Ovary (tissue), 3 donors: ENCODE data around the gene TOP2A.

Experiments
- EP300 ChIP-seq: sonication (generic); formaldehyde crosslinking; IDR thresholded peaks from one replicate; pipeline ENCODE4 v1.6.1; 2017; ENCODE audit warnings: antibody characterized with exemption
- POLR2A ChIP-seq: fragments of 450-650 bp; IDR thresholded peaks from one replicate; pipeline ENCODE4 v1.6.1; 2017; ENCODE audit warnings: antibody characterized with exemption, mild to moderate bottlenecking, moderate library complexity
- TF ChIP-seq, protein P1 (sequence below), 3 donors: fragments of 450-650 bp in 2 of 3; fragments of 200-600 bp in 1 of 3; IDR thresholded peaks; one replicate each; pipeline versions ENCODE4 v1.5.1 to v1.8.0; 2016 to 2022; ENCODE audit warnings: antibody characterized with exemption in 3 of 3, mild to moderate bottlenecking in 1 of 3
- donor health status: DM: no; HTN: no; CAD: no.

DNA sequence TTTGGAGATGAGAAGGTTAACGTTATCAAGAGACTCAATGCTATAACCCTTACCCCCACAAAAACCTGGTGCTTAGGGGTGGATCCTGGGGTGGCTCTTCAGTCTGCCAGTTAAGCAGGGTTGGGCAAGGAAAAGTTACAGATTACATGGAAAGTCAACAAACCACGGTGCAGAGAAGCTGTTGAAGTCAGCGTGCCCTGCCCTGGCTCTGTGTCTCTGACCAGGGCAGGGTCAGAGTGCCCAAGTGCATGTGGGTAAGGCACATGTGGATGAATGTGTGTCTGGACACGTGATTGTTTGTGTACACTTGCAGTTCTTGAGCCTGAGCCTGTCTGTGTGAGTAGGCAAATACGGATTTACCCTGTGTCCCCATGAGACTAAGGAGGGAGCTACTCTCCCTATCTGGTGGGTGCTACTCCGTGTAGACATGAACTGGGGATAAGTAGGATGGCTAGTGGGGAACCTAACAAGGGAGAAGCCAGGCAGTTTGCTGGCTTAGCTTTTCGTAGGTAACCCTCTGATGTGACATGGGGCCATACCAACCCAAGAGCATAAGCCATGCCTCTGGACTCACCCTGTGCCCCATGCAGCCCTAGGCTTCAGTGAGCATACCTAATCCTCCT, 31.1 kb upstream of the TOP2A start:
- no peak for TF ChIP-seq POLR2A
- TF ChIP-seq, protein P1, sequence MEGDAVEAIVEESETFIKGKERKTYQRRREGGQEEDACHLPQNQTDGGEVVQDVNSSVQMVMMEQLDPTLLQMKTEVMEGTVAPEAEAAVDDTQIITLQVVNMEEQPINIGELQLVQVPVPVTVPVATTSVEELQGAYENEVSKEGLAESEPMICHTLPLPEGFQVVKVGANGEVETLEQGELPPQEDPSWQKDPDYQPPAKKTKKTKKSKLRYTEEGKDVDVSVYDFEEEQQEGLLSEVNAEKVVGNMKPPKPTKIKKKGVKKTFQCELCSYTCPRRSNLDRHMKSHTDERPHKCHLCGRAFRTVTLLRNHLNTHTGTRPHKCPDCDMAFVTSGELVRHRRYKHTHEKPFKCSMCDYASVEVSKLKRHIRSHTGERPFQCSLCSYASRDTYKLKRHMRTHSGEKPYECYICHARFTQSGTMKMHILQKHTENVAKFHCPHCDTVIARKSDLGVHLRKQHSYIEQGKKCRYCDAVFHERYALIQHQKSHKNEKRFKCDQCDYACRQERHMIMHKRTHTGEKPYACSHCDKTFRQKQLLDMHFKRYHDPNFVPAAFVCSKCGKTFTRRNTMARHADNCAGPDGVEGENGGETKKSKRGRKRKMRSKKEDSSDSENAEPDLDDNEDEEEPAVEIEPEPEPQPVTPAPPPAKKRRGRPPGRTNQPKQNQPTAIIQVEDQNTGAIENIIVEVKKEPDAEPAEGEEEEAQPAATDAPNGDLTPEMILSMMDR (IDR thresholded peaks at IDR 0.05), result no peak
- TF ChIP-seq EP300, result no peak
